Measurements from ENCODE around the gene CALML3. TPM values are rescaled to one million over a fixed set of nuclear protein-coding genes. Genes with fewer than 3 reads are reported as not detected.

Gene CALML3
- polyA plus RNA-seq, 4 donors, result 0.07 to 0.27 (median 0.22) TPM; not detected in 1

DNA sequence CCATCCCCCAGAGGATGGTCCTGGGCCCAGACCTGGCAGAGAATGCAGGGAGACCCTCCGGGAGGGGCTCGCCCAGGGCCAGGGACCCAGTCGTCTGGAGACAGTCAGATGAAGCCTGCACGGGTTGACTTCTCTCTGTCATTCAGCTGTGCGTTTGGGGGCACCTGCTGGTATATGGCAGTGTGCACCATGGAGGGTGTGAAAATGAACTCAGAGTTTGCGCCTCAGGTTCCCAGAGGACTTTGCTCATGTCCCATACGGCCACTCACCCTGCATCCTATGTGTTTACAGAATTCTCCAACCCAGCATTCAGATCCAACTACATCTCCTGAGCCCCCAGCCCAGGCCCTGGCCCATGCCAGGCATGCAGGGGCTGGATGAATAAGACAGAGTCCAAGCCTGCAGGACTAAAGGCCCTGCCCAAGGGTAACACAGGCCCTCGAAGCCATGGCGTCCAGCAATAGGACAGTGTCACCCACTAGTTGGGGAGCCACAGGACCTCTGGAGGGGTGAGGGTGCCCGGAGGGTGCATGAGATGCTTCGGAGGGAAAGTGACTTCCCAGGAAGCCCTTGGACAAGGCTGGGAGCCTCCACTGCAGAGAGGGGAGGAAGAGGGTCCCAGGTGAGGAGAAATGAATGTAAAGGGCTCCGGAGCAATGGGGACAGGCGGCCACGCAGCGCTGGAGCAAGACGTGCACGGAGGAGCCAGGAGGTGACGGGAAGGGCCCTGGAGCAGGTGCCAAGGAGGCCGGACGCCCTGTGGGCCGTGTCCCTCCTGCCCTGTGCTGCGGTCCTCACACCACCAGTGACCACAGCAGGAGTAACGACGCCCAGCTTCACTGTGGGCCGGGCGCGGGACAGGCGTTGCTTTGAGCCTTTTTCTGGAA lies 36.3 kb downstream of the CALML3 start:
- Histone ChIP-seq H3K27me3 (ENCODE audit: control insufficient read depth in 3 of 3, insufficient read depth in 3 of 3, low read length in 3 of 3) (no peaks in the 10 kb centered on the region), H3K36me3 (ENCODE audit: control insufficient read depth in 3 of 3, insufficient read depth in 2 of 3, low read depth in 1 of 3, low read length in 3 of 3) (no peaks in the 10 kb centered on the region), H3K4me3 (ENCODE audit: low read depth in 1 of 3, low read length in 3 of 3) (no peak overlapping the region), H3K27ac (ENCODE audit: low read depth in 1 of 3, low read length in 2 of 3) (no peak overlapping the region), H3K4me1 (ENCODE audit: control insufficient read depth in 3 of 3, insufficient read depth in 2 of 3, low read depth in 1 of 3, low read length in 2 of 3) (peaks cover 0 to 29% (median 0%) of the 10 kb centered on the region in 3 donors), H3K9me3 (ENCODE audit: control insufficient read depth in 2 of 2, insufficient read depth in 1 of 2, low read depth in 1 of 2, low read length in 1 of 2) (no peaks in the 10 kb centered on the region)
- FAIRE-seq (no peak), DNase-seq (no peak)
- WGBS, 3 donors, result 86 to 94% (median 87%) methylated on average over 27 to 28 of the region's 28 CpGs

DNA sequence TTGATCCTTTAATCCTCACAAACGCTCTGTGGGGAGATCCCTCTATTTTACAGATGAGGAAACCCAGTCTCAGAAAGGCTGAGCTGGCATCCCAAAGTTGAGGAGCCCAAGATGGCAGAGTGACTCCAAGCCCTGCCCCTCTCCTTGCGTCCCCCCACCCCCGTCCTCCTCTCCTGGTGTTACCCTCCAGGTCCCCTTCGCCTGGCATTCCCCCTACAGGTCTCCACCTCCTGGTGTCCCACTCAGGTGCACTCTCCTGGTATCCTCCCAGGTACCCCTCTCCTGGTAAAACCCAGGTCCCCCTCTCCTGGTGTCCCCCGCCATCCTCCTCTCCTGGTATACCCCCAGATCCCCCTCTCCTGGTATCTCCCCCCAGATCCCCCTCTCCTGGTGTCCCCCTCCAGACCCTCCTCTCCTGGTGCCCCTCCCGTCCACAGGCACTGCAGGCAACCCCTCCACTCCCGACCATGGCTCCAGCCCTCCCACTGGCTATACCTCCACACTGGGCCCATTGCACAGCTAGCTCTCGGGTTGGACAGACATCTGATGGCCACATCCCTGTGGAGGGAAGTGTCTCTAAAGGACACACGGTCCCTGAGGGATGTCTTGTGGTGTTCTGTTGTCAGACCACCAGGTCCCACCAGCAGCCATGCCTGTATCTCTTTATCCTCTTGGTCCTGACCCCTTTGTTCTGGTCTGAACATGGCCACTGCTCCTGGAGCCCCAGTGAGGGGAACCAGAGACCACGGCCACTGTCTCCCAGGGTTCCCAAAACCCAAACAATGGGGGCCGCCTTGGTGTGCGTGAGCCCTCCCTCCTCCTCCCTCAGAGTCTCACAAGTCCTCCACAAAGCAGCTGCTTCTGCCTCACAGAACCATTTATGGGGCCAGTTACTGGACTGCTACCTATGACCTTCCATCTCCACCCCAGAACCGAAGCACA lies 37.2 kb downstream of the CALML3 start:
- WGBS, 3 donors, result 85 to 93% (median 91%) methylated on average over 13 of the region's 13 CpGs
- DNase-seq (no peak), FAIRE-seq (no peak)
- no peaks in the 10 kb centered on the region for H3K27me3 ChIP-seq (ENCODE audit: control insufficient read depth in 3 of 3, insufficient read depth in 3 of 3, low read length in 3 of 3)
- H3K36me3 ChIP-seq (ENCODE audit: control insufficient read depth in 3 of 3, insufficient read depth in 2 of 3, low read depth in 1 of 3, low read length in 3 of 3), result no peaks in the 10 kb centered on the region
- peaks cover 0 to 29% (median 0%) of the 10 kb centered on the region in 3 donors for H3K4me1 ChIP-seq (ENCODE audit: control insufficient read depth in 3 of 3, insufficient read depth in 2 of 3, low read depth in 1 of 3, low read length in 2 of 3)
- no peaks in the 10 kb centered on the region for H3K9me3 ChIP-seq (ENCODE audit: control insufficient read depth in 2 of 2, insufficient read depth in 1 of 2, low read depth in 1 of 2, low read length in 1 of 2)
- no peak overlapping the region for H3K27ac ChIP-seq (ENCODE audit: low read depth in 1 of 3, low read length in 2 of 3)
- H3K4me3 ChIP-seq (ENCODE audit: low read depth in 1 of 3, low read length in 3 of 3), result no peak overlapping the region

DNA sequence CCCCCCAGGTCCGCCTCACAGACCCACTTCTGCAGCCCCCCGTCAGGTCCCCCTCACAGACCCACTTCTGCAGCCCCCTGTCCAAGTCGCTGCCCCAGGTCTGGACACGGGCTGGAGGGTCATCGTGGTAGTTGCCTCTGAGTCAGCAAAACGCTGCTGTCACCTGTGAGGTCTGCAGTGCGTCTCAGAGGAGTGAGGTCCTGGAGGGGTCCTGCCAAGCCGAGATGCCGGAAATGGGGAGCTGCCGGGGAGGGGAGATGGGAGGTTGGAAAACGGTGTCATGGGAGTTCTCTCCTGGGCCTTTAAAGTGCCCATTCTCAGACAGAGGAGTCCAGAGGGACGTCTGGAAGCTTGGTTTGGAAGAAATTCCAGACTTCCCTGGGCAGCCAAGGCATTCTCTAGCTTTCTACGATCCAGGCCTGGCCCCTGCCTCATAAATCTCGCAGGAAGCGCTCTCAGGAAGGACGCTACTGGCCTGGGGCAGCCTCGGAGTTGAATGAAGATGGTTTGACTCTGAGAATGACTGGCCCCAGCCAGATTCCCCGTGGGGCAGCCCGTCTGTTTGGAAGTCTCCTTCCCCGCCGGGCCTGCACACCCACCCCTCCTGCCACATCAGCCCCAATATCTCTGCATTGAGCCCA lies 38.7 kb downstream of the CALML3 start:
- peaks cover 0 to 35% (median 0%) of the 10 kb centered on the region in 3 donors for H3K4me1 ChIP-seq (ENCODE audit: control insufficient read depth in 3 of 3, insufficient read depth in 2 of 3, low read depth in 1 of 3, low read length in 2 of 3)
- H3K27me3 ChIP-seq (ENCODE audit: control insufficient read depth in 3 of 3, insufficient read depth in 3 of 3, low read length in 3 of 3), result no peaks in the 10 kb centered on the region
- no peak overlapping the region for H3K4me3 ChIP-seq (ENCODE audit: low read depth in 1 of 3, low read length in 3 of 3)
- FAIRE-seq (no peak), DNase-seq (no peak)
- 76 to 89% (median 84%) methylated on average over 21 of the region's 21 CpGs for WGBS, 3 donors
- H3K9me3 ChIP-seq (ENCODE audit: control insufficient read depth in 2 of 2, insufficient read depth in 1 of 2, low read depth in 1 of 2, low read length in 1 of 2), result no peaks in the 10 kb centered on the region
- H3K36me3 ChIP-seq (ENCODE audit: control insufficient read depth in 3 of 3, insufficient read depth in 2 of 3, low read depth in 1 of 3, low read length in 3 of 3), result no peaks in the 10 kb centered on the region
- no peak overlapping the region for H3K27ac ChIP-seq (ENCODE audit: low read depth in 1 of 3, low read length in 2 of 3)

DNA sequence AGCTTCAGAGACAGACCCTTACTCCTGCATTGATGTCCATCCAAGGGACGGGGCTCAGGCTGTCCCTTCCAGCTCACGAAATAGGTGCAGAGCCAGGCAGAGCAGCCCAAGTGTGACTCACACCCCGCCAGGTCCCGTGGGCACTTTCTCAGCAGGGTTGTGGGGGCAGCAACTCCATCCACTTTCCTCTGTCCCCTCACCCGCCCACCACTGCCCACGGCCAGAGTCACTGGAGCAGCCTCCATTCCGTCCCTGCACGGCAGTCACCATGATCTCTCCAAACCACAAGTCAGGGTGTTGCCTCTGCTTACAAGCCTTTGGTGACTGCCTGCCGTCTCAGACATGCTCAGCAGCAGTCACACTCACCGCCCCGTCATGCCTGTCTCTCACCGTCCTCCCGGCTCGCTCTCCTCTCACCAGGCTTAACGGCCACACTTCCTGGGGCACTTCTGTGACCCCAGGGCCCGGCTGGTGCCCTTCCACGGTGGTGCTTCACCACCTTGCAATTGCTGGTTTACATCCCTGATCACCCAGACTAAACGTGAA lies 39.3 kb downstream of the CALML3 start:
- DNase-seq, result no peak

DNA sequence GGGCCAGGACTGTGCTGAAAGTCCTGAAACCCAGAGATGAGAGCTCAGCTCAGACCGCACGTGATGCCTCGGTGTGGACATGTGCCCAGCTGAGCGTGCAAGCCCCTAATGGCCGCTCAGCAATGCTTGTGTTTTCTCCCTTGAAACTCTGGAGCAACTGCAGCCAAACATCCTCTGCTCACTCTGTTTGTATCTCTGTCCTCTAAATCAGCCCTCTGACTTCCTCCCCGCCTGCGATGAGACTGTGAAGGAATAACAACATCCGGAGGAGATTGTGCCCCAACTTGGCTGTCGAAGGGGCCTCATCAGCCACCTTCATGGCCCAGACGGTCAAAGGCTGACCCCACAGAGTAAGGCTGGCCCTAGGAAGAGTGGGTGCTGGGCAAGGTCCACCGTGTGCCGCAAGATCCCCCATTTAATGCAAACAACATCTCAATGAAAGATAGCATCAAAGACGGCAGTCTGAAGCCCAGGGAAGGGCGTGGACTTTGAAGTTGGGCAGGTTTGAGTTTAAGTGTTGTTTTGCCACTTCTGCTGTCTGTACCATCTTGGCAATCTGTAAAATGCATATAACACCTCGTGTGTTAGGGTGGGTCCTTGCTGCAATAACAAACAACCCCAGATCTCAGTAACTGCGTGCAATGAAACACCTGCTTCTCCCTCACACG lies 39.9 kb downstream of the CALML3 start:
- no peak for FAIRE-seq
- H3K27ac ChIP-seq (ENCODE audit: low read depth in 1 of 3, low read length in 2 of 3), result peak overlapping the region in 1 of 3 donors; percentile 6

More for the DNA sequence above, 39.3 kb downstream of the CALML3 start:
- peak overlapping the region in 1 of 3 donors; percentile 6 for H3K27ac ChIP-seq (ENCODE audit: low read depth in 1 of 3, low read length in 2 of 3)
- H3K36me3 ChIP-seq (ENCODE audit: control insufficient read depth in 3 of 3, insufficient read depth in 2 of 3, low read depth in 1 of 3, low read length in 3 of 3), result no peaks in the 10 kb centered on the region
- H3K4me1 ChIP-seq (ENCODE audit: control insufficient read depth in 3 of 3, insufficient read depth in 2 of 3, low read depth in 1 of 3, low read length in 2 of 3), result peaks cover 0 to 35% (median 0%) of the 10 kb centered on the region in 3 donors
- FAIRE-seq, result no peak
- 69 to 76% (median 69%) methylated on average over 15 to 18 of the region's 18 CpGs for WGBS, 3 donors
- H3K4me3 ChIP-seq (ENCODE audit: low read depth in 1 of 3, low read length in 3 of 3), result no peak overlapping the region
- no peaks in the 10 kb centered on the region for H3K27me3 ChIP-seq (ENCODE audit: control insufficient read depth in 3 of 3, insufficient read depth in 3 of 3, low read length in 3 of 3)
- H3K9me3 ChIP-seq (ENCODE audit: control insufficient read depth in 2 of 2, insufficient read depth in 1 of 2, low read depth in 1 of 2, low read length in 1 of 2), result no peaks in the 10 kb centered on the region

DNA sequence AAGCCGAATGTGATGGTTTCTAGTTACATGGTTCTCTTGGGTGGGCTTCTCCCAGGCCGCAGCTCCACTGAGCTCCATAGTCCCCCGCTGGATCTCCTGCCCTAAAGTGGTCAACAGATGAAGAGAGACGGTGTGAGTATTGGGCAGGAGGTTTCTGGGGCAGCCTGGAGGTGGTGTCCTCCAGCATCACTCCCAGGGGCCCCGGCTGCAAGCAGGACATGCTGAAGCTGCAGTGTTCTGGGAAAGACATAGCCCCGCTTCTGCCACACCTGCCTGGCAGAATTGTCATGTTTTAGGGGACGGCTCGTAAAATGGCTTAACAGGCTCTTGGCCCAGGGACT lies 40.4 kb downstream of the CALML3 start:
- H3K4me1 ChIP-seq (ENCODE audit: control insufficient read depth in 3 of 3, insufficient read depth in 2 of 3, low read depth in 1 of 3, low read length in 2 of 3), result peaks cover 0 to 35% (median 0%) of the 10 kb centered on the region in 3 donors
- FAIRE-seq (no peak), DNase-seq (no peak)
- no peak overlapping the region for H3K27ac ChIP-seq (ENCODE audit: low read depth in 1 of 3, low read length in 2 of 3)
- no peaks in the 10 kb centered on the region for H3K27me3 ChIP-seq (ENCODE audit: control insufficient read depth in 3 of 3, insufficient read depth in 3 of 3, low read length in 3 of 3)
- H3K36me3 ChIP-seq (ENCODE audit: control insufficient read depth in 3 of 3, insufficient read depth in 2 of 3, low read depth in 1 of 3, low read length in 3 of 3), result no peaks in the 10 kb centered on the region
- H3K9me3 ChIP-seq (ENCODE audit: control insufficient read depth in 2 of 2, insufficient read depth in 1 of 2, low read depth in 1 of 2, low read length in 1 of 2), result no peaks in the 10 kb centered on the region
- WGBS, 3 donors, result 86 to 94% (median 94%) methylated on average over 8 of the region's 8 CpGs
- H3K4me3 ChIP-seq (ENCODE audit: low read depth in 1 of 3, low read length in 3 of 3), result no peak overlapping the region

More for the DNA sequence above, 39.9 kb downstream of the CALML3 start:
- H3K4me1 ChIP-seq (ENCODE audit: control insufficient read depth in 3 of 3, insufficient read depth in 2 of 3, low read depth in 1 of 3, low read length in 2 of 3), result peaks cover 0 to 35% (median 0%) of the 10 kb centered on the region in 3 donors
- WGBS, 3 donors, result 54 to 59% (median 56%) methylated on average over 17 of the region's 17 CpGs
- H3K27me3 ChIP-seq (ENCODE audit: control insufficient read depth in 3 of 3, insufficient read depth in 3 of 3, low read length in 3 of 3), result no peaks in the 10 kb centered on the region
- no peak overlapping the region for H3K4me3 ChIP-seq (ENCODE audit: low read depth in 1 of 3, low read length in 3 of 3)
- no peaks in the 10 kb centered on the region for H3K9me3 ChIP-seq (ENCODE audit: control insufficient read depth in 2 of 2, insufficient read depth in 1 of 2, low read depth in 1 of 2, low read length in 1 of 2)
- DNase-seq, result peak in 1 of 2 donors; percentile 52
- no peaks in the 10 kb centered on the region for H3K36me3 ChIP-seq (ENCODE audit: control insufficient read depth in 3 of 3, insufficient read depth in 2 of 3, low read depth in 1 of 3, low read length in 3 of 3)

DNA sequence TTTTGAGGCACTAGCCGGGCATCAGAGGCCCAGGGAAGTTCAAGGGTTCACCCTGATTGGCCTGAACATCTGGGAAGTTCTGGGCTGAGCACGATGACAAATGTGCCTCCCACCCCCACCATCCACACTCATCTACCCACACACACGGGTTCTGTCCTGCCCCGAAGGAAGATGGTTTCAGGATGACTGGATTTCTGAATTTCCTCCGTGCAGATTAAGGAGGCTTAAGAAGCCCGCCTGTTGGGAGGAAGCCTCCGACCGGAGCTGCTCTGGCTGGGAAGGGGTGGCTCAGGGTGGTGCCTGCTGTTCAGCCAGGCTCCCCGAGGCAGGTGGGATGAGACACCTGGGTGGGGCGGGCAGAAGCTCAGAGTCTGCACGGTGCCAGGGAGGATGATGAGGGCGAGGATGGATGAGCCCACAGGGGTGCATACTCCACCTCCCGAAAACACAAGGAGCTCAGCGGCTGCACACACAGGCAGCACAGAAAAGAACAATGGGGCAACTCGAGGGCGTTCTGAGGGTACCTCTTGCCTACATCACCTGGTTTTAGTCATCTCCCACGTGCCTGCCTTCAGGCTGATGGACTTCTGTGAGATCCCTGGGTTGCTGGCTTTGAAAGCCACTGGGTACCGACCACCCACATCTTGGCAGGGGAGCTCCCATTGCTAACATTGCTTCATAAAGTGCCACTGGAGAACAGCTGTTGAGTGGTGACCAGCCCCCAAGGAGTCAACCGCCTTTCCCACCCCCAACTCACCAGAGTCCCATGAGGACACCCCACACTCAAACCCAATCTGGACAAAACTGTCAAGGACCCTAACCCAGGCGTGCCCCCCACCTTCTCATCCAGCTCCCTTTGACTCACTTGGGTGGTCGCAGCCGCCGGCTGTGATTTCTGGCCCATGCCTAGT lies 41.2 kb downstream of the CALML3 start:
- DNase-seq (no peak), FAIRE-seq (no peak)
- H3K36me3 ChIP-seq (ENCODE audit: control insufficient read depth in 3 of 3, insufficient read depth in 2 of 3, low read depth in 1 of 3, low read length in 3 of 3), result no peaks in the 10 kb centered on the region
- H3K9me3 ChIP-seq (ENCODE audit: control insufficient read depth in 2 of 2, insufficient read depth in 1 of 2, low read depth in 1 of 2, low read length in 1 of 2), result no peaks in the 10 kb centered on the region
- no peaks in the 10 kb centered on the region for H3K27me3 ChIP-seq (ENCODE audit: control insufficient read depth in 3 of 3, insufficient read depth in 3 of 3, low read length in 3 of 3)
- H3K4me1 ChIP-seq (ENCODE audit: control insufficient read depth in 3 of 3, insufficient read depth in 2 of 3, low read depth in 1 of 3, low read length in 2 of 3), result peaks cover 0 to 30% (median 0%) of the 10 kb centered on the region in 3 donors
- H3K4me3 ChIP-seq (ENCODE audit: low read depth in 1 of 3, low read length in 3 of 3), result no peak overlapping the region
- H3K27ac ChIP-seq (ENCODE audit: low read depth in 1 of 3, low read length in 2 of 3), result no peak overlapping the region
- 78 to 85% (median 82%) methylated on average over 23 of the region's 23 CpGs for WGBS, 3 donors
